ENCODE measurements around the gene OR51B2. TPM values are rescaled to one million over a fixed set of nuclear protein-coding genes. Genes with fewer than 3 reads are reported as not detected.

Gene OR51B2
- total and polyA plus RNA-seq, 10 of the 15 experiments (the other 5 are each of a cell fraction or from before 2014, with no cell fraction given) = 0.29 TPM; not detected in 9

- H4K20me1 ChIP-seq (ENCODE audit: control insufficient read depth, insufficient read depth) = no peaks in the 10 kb centered on the region
- H3K79me2 ChIP-seq (ENCODE audit: control insufficient read depth, insufficient read depth, low read length) = no peaks in the 10 kb centered on the region
- intact Hi-C loops (cut with micrococcal nuclease; ENCODE audit: unreplicated experiment) (no loop called here), in situ Hi-C loops (cut with MboI) (no loop called here)
- no peaks in the 10 kb centered on the region for H3K27me3 ChIP-seq (replicated peaks in 1 of 2; ENCODE audit: control insufficient read depth in 2 of 2, insufficient read depth in 2 of 2, low read length in 1 of 2)
- no peaks in the 10 kb centered on the region for H3K4me1 ChIP-seq (ENCODE audit: control insufficient read depth, insufficient read depth, low read length)
- H2AFZ ChIP-seq (ENCODE audit: control insufficient read depth, low read depth, low read length) = no peak overlapping the region
- ATAC-seq = no peak
- BruUV-seq (replicated peaks) = no TSS peak
- no peak for DNase-seq (ENCODE audit: low read depth, low spot score)
- H3K27ac ChIP-seq (ENCODE audit: control insufficient read depth, insufficient read depth) = no peak overlapping the region
- no peaks in the 10 kb centered on the region for H3K36me3 ChIP-seq (ENCODE audit: control insufficient read depth in 2 of 2, insufficient read depth in 2 of 2, low read length in 1 of 2)
- no peak for FAIRE-seq
- POLR2A ChIA-PET = interaction anchor here (1.6 kb wide), 1 partner anchor 11 kb away, joined by 4 read pairs; no protein-coding TSS in a partner anchor
- no peak for TF ChIP-seq NKRF (conservative IDR thresholded peaks at IDR 0.05)
- no peak for TF ChIP-seq CHD1 (IDR thresholded peaks at IDR 0.05; ENCODE audit: low read depth, low read length)
- no peak for TF ChIP-seq TAF1 (IDR thresholded peaks at IDR 0.05; ENCODE audit: borderline replicate concordance, low read depth, low read length)
- TF ChIP-seq ASH2L (IDR thresholded peaks at IDR 0.05; ENCODE audit: borderline replicate concordance, low read depth) = no peak
- TF ChIP-seq SKIL (IDR thresholded peaks at IDR 0.05; ENCODE audit: low read depth, poor library complexity, severe bottlenecking) = no peak
- CTCF ChIA-PET = interaction anchor here (0.9 to 2.8 kb wide), 4 partner anchors 8 to 165 kb away, joined by 3 to 10 read pairs (median 6); no protein-coding TSS in a partner anchor
- H3K4me3 ChIP-seq = no peak overlapping the region
- RAD21 ChIA-PET (ENCODE audit: unreplicated experiment) = interaction anchor here (0.6 kb wide), 1 partner anchor 55 kb away, joined by 4 read pairs; no protein-coding TSS in a partner anchor
- SMC1A ChIA-PET (ENCODE audit: uncharacterized antibody, unreplicated experiment) = interaction anchor here (1.1 kb wide), 1 partner anchor 86 kb away, joined by 3 read pairs; no protein-coding TSS in a partner anchor
- H3K9ac ChIP-seq (ENCODE audit: control insufficient read depth, insufficient read depth, low read length) = no peak overlapping the region
- no peaks in the 10 kb centered on the region for H3K9me3 ChIP-seq (replicated peaks; ENCODE audit: control insufficient read depth, insufficient read depth, low read length)
- 41% methylated on average over 6 of the region's 6 CpGs for WGBS (ENCODE audit: insufficient coverage, insufficient replicate concordance, low lambda C conversion rate, missing lambda C conversion rate)
- H3K4me2 ChIP-seq (ENCODE audit: control insufficient read depth, insufficient read depth) = no peak overlapping the region
Observed at GRCh38 chr11:5288906-5289550, 35.1 kb downstream of the OR51B2 start.

Measured in GM12878 (cell line).